Mammary epithelial cell (primary cell): ENCODE results near the gene OSBPL2.

Source experiments
- EZH2 ChIP-seq: IDR thresholded peaks from 2 replicates; pipeline ENCODE4 v1.6.1; 2012; ENCODE audit warnings: low read length, inconsistent platforms, borderline replicate concordance
- TF ChIP-seq, protein P1 (sequence below), 2 donors: IDR thresholded peaks in 1 of 2; conservative IDR thresholded peaks in 1 of 2; 2 replicates each; pipeline ENCODE4 v1.5.1; 2011 to 2012; ENCODE audit warnings: inconsistent platforms in 2 of 2, low read length in 2 of 2, mild to moderate bottlenecking in 2 of 2, control low read depth in 1 of 2, low read depth in 1 of 2; ENCODE audit not compliant: insufficient read depth in 1 of 2; ENCODE audit errors: extremely low read depth in 1 of 2

DNA sequence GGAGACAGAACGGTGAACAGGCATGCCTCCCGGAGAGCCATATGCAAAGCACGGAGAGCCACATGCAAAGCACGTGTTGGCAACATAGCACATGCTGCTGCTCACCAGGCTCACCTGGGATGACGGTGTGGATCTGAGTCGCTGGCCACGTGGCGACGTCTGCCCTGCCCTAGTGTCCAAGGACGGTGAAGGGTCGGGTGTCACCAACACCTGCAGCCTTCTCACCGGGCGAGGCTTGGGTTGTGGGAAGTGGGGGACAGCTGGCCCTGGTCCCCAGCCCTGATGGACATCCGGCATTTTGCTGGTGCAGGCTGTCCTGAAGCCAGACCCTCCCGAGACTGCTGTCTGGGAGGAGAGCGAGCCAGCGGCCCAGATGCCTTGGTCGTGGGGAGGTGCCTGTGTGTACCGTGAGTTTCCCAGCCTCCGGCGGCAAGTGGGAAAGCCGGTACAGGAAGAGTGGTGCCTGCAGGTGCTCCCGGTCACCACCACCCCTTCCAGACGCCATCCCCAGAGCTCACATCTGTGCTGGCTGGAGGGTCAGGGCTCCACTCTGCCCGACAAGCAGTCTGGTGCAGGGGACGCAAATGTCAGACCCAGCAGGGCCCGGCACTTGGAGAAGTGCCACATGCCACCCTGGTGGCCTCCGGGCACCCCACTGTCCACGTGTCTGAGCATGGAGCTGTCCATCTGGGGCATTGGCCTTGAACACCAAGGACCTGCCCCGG is 58.6 kb downstream of the OSBPL2 start:
- TF ChIP-seq, protein P1, sequence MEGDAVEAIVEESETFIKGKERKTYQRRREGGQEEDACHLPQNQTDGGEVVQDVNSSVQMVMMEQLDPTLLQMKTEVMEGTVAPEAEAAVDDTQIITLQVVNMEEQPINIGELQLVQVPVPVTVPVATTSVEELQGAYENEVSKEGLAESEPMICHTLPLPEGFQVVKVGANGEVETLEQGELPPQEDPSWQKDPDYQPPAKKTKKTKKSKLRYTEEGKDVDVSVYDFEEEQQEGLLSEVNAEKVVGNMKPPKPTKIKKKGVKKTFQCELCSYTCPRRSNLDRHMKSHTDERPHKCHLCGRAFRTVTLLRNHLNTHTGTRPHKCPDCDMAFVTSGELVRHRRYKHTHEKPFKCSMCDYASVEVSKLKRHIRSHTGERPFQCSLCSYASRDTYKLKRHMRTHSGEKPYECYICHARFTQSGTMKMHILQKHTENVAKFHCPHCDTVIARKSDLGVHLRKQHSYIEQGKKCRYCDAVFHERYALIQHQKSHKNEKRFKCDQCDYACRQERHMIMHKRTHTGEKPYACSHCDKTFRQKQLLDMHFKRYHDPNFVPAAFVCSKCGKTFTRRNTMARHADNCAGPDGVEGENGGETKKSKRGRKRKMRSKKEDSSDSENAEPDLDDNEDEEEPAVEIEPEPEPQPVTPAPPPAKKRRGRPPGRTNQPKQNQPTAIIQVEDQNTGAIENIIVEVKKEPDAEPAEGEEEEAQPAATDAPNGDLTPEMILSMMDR (conservative IDR thresholded peaks at IDR 0.05 in 1 of 2, IDR thresholded peaks at IDR 0.05 in 1 of 2; ENCODE audit: extremely low read depth in 1 of 2, insufficient read depth in 1 of 2, low read depth in 1 of 2, low read length in 2 of 2): no peak
- no peak for TF ChIP-seq EZH2
